AG04449 (cell line): ENCODE results near the gene ASPHD1.
"Not testable (repeated sequence)": the region's sequence is repeated elsewhere in the genome, so short reads cannot be mapped to it uniquely, and the experiment has no call there.

ENCODE experiments used
- CTCF ChIA-PET: fragments of 350-600 bp; formaldehyde crosslinking; extraction: SDS; loops from one replicate; lab custom pipeline; 2021; ENCODE audit warnings: antibody characterized with exemption; lab: Yijun Ruan, JAX
- POLR2A ChIA-PET: fragments of 400-600, 350-600 bp; formaldehyde crosslinking; extraction: SDS; loops from one replicate; lab custom pipeline; 2020; ENCODE audit warnings: antibody characterized with exemption, inconsistent platforms; lab: Yijun Ruan, JAX
- DNase-seq: peaks from one replicate; pipeline ENCODE4 v3.0.0-alpha.2; 2010; ENCODE audit warnings: low read depth, low spot score
- H3K4me3 ChIP-seq: 2 replicates; pipeline ENCODE4 v1.5.1; 2011; ENCODE audit warnings: low read depth, mild to moderate bottlenecking, control low read depth, low read length
- TF ChIP-seq, protein P1 (sequence below): IDR thresholded peaks from one replicate; pipeline ENCODE4 v1.5.1; 2011; ENCODE audit warnings: mild to moderate bottlenecking, moderate library complexity, low read length, control low read depth, inconsistent platforms; ENCODE audit not compliant: insufficient read depth; ENCODE audit errors: missing control alignments

The ASPHD1 gene

DNA sequence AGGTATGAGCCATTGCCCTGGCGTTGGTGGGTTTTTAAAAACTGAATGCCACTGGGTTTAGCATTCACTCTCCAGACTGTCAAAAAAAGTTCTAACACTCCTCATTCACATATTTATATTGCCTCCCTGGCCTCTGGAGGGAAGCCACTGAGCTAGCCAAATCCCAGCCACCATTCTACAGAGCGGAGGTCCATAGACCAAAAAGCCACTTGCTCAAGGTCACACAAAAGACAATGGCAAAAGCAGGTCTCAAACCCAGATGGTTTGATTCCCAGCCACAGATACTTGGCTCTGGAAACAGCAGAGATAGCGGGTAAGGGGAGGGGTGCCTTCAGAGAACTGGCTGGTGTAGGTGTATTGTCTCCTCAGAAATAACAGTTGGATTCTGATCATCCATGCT is 19.2 kb upstream of the ASPHD1 start:
- CTCF ChIA-PET, result interaction anchor here (1.1 kb wide), 1 partner anchor 151 kb away, joined by 4 read pairs; no protein-coding TSS in a partner anchor
- TF ChIP-seq, protein P1, sequence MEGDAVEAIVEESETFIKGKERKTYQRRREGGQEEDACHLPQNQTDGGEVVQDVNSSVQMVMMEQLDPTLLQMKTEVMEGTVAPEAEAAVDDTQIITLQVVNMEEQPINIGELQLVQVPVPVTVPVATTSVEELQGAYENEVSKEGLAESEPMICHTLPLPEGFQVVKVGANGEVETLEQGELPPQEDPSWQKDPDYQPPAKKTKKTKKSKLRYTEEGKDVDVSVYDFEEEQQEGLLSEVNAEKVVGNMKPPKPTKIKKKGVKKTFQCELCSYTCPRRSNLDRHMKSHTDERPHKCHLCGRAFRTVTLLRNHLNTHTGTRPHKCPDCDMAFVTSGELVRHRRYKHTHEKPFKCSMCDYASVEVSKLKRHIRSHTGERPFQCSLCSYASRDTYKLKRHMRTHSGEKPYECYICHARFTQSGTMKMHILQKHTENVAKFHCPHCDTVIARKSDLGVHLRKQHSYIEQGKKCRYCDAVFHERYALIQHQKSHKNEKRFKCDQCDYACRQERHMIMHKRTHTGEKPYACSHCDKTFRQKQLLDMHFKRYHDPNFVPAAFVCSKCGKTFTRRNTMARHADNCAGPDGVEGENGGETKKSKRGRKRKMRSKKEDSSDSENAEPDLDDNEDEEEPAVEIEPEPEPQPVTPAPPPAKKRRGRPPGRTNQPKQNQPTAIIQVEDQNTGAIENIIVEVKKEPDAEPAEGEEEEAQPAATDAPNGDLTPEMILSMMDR, result no peak
- POLR2A ChIA-PET, result interaction anchor here (0.7 kb wide), 1 partner anchor 173 kb away, joined by 3 read pairs; no protein-coding TSS in a partner anchor
- H3K4me3 ChIP-seq, result no peak overlapping the region
- no peak for DNase-seq

DNA sequence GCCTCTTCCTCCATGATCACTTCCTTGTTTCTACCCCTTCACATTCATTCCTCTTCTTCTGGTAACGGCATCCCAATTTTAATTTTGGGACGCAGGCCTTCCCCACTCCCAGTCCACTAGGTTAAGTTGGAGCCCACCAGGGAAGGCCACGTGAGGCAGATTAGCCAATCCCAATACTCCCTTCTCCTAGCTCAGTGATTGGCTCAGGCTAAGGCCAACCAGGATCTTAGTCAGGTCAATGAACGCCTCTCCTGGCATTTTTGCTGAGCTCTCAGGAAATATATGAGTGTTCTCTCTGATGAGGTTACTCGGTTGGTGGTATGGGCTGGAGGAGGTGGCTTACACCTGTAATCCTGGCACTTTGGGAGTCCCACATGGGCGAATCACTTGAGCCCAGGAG is 16.3 kb upstream of the ASPHD1 start:
- no peak for DNase-seq
- POLR2A ChIA-PET, result interaction anchor here (0.7 kb wide), 1 partner anchor 11 kb away, joined by 3 read pairs; no protein-coding TSS in a partner anchor
- H3K4me3 ChIP-seq, result no peak overlapping the region
- TF ChIP-seq, protein P1, result no peak
- CTCF ChIA-PET, result interaction anchor here (1.1 to 1.5 kb wide), 2 partner anchors 20 to 99 kb away, joined by 3 to 5 read pairs; partner anchors contain the start of gene CDIPT

DNA sequence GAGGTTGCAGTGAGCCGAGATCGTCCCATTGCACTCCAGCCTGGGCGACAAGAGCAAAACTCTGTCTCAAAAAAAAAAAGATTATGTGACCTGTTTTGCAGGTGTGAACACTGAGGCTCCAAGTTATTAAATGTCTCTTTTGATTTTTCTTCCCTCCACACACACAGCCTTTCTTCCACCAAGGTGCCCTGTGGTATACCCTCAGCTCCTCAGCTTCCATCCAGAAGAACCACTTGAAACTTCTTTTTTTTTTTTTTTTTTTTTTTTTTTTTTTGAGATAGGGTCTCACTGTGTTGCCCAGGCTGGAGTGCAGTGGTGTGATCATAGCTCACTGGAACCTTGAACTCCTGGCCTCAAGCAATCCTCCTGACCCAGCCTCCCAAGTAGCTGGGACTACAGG is 10.9 kb upstream of the ASPHD1 start:
- CTCF ChIA-PET, result interaction anchor here (1.1 kb wide), 1 partner anchor 41 kb away, joined by 4 read pairs; no protein-coding TSS in a partner anchor
- POLR2A ChIA-PET, H3K4me3 ChIP-seq, DNase-seq: not testable (repeated sequence)

DNA sequence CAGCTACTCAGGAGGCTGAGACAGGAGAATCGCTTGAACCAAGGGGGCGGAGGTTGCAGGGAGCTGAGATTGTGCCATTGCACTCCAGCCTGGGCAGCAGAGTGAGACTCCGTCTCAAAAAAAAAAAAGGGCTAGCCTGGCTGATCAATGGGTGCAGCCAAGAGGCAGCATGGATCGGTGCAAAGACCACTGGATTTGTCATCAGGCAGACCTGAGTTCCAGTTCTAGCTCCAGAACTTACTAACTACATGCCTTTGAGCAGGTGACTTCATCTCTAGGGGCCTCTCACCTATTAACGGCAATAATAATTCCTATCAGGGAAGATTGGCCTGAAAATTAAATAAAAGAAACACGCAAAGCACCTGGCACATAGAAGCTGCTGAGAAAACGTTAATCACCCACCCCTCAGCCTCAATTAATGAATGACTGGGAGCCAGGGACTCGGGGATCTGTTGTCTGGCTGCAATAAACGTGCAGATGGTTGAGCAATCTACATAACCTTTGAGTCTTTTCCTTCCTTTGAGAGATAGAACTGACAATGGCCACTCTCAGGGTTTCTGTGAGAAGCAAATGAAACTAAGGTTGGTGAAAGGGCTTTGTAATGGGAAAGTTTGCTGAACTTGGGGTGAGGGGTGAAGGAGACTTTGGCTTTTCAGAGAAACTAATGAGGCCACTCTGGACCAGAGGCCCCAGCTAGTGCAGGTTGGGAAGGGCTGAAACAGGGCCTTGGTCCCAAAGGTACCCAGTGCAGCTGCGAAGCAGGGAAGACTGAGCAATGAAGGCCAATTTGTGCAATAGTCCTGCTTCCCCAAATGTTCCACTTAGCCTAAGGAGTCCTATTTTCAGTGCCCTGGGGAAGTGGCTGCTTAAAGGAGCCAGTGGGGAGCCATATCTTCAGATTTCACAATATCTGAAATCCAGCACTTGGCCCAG is 8.5 kb upstream of the ASPHD1 start:
- no peak overlapping the region for H3K4me3 ChIP-seq
- TF ChIP-seq, protein P1, result no peak
- ChIA-PET CTCF (no interaction called here), POLR2A (no interaction called here)
- DNase-seq, result no peak

DNA sequence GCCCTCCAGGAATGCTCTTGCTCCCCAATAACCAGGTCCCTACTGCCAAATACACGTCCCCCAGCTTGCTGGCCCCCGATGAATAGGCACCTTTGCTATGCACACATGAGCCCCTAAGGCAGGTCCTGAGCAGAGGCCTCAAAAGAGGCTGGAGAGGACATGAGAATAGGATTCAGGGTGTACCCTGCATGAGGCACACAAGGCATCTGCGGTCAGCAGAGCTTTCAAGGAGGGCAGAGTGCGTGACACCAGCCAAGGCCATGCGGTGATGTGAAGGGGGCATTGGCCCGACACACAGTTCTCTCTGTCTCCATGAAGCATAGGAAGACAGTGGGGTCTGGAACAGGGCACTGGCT is 7.9 kb upstream of the ASPHD1 start:
- no peak overlapping the region for H3K4me3 ChIP-seq
- POLR2A ChIA-PET, result no interaction called here
- CTCF ChIA-PET, result no interaction called here
- TF ChIP-seq, protein P1, result no peak
- DNase-seq, result no peak

DNA sequence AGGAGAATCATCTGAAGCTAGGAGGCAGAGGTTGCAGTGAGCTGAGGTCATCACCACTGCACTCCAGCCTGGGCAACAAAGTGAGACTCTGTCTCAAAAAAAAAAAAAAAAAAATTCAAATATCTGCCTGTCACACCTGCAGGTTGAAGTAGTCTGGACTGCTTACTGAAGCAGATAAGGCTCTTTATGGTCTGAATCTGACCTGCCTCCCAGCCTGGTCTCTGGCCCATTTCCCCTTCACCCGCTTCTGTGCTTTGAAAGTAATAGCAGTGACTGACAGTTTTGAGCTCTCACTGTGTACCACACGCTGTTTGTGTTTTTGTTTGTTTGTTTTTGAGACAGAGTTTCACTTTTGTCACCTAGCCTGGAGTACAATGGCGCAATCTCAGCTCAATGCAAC is 6.7 kb upstream of the ASPHD1 start:
- ChIA-PET POLR2A (no interaction called here), CTCF (interaction anchor here (1.0 kb wide), 1 partner anchor 45 kb away, joined by 4 read pairs; no protein-coding TSS in a partner anchor)
- no peak overlapping the region for H3K4me3 ChIP-seq
- no peak for DNase-seq
- TF ChIP-seq, protein P1, result no peak
